HFF-Myc (cell line): ENCODE data around the gene RERG.

Experiments used
- DNase-seq: peaks from one replicate; pipeline ENCODE4 v3.0.0-alpha.2; 2011; ENCODE audit warnings: low read depth; ENCODE audit errors: extremely low read depth
- H3K4me3 ChIP-seq: replicated peaks from 2 replicates; pipeline ENCODE4 v1.5.1; 2011; ENCODE audit warnings: low read depth, mild to moderate bottlenecking, control low read depth, low read length
- CTCF ChIP-seq: IDR thresholded peaks from 2 replicates; pipeline ENCODE4 v1.5.1; 2012; ENCODE audit warnings: mild to moderate bottlenecking, low read depth, low read length, control low read depth; ENCODE audit errors: missing control alignments

The RERG gene

GRCh38 chr12:15155271-15155670 lies 65.9 kb downstream of the RERG start:
- DNase-seq, result no peak
- TF ChIP-seq CTCF, result no peak
- H3K4me3 ChIP-seq, result no peak overlapping the region

GRCh38 chr12:15154103-15154502 lies 67.1 kb downstream of the RERG start:
- TF ChIP-seq CTCF, result no peak
- DNase-seq, result no peak
- no peak overlapping the region for H3K4me3 ChIP-seq

DNA sequence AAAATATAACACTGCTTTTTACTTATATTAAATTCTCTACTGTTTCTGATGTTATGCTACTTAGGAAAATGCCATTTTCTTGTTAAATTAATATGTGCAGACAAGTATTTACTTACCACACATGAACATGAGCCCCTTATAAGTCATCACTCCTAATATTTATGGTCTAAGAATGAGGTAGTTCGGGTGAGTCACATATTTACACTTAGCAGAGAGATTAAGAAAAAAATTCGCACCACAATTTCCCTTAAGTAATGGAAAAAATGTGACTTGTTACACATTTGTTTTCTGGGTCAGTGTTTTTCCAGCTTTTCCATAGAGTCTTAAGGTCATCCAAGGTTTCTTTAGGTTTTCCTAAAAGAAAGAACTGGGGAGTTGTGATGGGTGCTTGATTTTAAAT lies 68.3 kb downstream of the RERG start:
- no peak for TF ChIP-seq CTCF
- no peak overlapping the region for H3K4me3 ChIP-seq
- no peak for DNase-seq

GRCh38 chr12:15152456-15152855 lies 68.8 kb downstream of the RERG start:
- TF ChIP-seq CTCF, result peak; percentile 19
- no peak overlapping the region for H3K4me3 ChIP-seq
- no peak for DNase-seq

- DNase-seq, result no peak
- H3K4me3 ChIP-seq, result no peak overlapping the region
- TF ChIP-seq CTCF, result peak; percentile 20
Measured at GRCh38 chr12:15151161-15152091, 69.8 kb downstream of the RERG start.

GRCh38 chr12:15146585-15146984 lies 74.6 kb downstream of the RERG start:
- DNase-seq, result no peak

More at GRCh38 chr12:15146585-15146984, 74.6 kb downstream of the RERG start:
- H3K4me3 ChIP-seq, result no peak overlapping the region
- TF ChIP-seq CTCF, result no peak
